Trophoblast cell (in vitro differentiated cells and primary cell): ENCODE results near the gene TCEANC2.
"Not testable (repeated sequence)": the region's sequence is repeated elsewhere in the genome, so short reads cannot be mapped to it uniquely, and the experiment has no call there.

Source experiments
- DNase-seq, 2 donors: peaks; one replicate each; pipeline ENCODE4 v3.0.0-alpha.2; 2016
- H2AFZ ChIP-seq: 2 replicates; pipeline ENCODE4 v1.6.1; 2013; ENCODE audit warnings: low read length, moderate library complexity, mild to moderate bottlenecking; ENCODE audit not compliant: insufficient read depth, poor library complexity
- H2AK5ac ChIP-seq: 2 replicates; pipeline ENCODE4 v1.6.1; 2013; ENCODE audit warnings: mild to moderate bottlenecking, low read length
- H2BK120ac ChIP-seq: 2 replicates; pipeline ENCODE4 v1.6.1; 2013; ENCODE audit warnings: low read length, mild to moderate bottlenecking, moderate library complexity; ENCODE audit not compliant: insufficient read depth, poor library complexity
- H2BK12ac ChIP-seq: 2 replicates; pipeline ENCODE4 v1.6.1; 2013; ENCODE audit warnings: mild to moderate bottlenecking, low read length, moderate library complexity
- H2BK5ac ChIP-seq: 2 replicates; pipeline ENCODE4 v1.6.1; 2013; ENCODE audit warnings: low read length, low read depth, moderate library complexity, mild to moderate bottlenecking; ENCODE audit not compliant: poor library complexity
- H3K14ac ChIP-seq: 2 replicates; pipeline ENCODE4 v1.6.1; 2013; ENCODE audit warnings: mild to moderate bottlenecking, low read length
- H3K18ac ChIP-seq: 2 replicates; pipeline ENCODE4 v1.6.1; 2013; ENCODE audit warnings: mild to moderate bottlenecking, low read length
- H3K23ac ChIP-seq: 2 replicates; pipeline ENCODE4 v1.6.1; 2013; ENCODE audit warnings: low read length
- H3K27ac ChIP-seq: 2 replicates; pipeline ENCODE4 v1.5.1; 2013; ENCODE audit warnings: low read depth, mild to moderate bottlenecking, inconsistent platforms, low read length, moderate library complexity
- H3K27me3 ChIP-seq: 2 replicates; pipeline ENCODE4 v1.6.1; 2013; ENCODE audit warnings: inconsistent platforms, mild to moderate bottlenecking, low read length, moderate library complexity; ENCODE audit not compliant: insufficient read depth
- H3K36me3 ChIP-seq, 2 experiments: 1 replicate in 1 of 2; 2 replicates in 1 of 2; pipeline ENCODE4 v1.6.1; 2013; ENCODE audit warnings: low read length in 2 of 2, mild to moderate bottlenecking in 2 of 2, moderate library complexity in 1 of 2; ENCODE audit not compliant: insufficient read depth in 2 of 2, control insufficient read depth in 1 of 2
- H3K4ac ChIP-seq: 2 replicates; pipeline ENCODE4 v1.6.1; 2013; ENCODE audit warnings: low read depth, mild to moderate bottlenecking, low read length, moderate library complexity
- H3K4me1 ChIP-seq, 2 experiments: 1 replicate in 1 of 2; 2 replicates in 1 of 2; pipeline ENCODE4 v1.6.1; 2013; ENCODE audit warnings: low read length in 2 of 2, mild to moderate bottlenecking in 2 of 2, moderate library complexity in 1 of 2; ENCODE audit not compliant: insufficient read depth in 2 of 2, control insufficient read depth in 1 of 2
- H3K4me2 ChIP-seq: 2 replicates; pipeline ENCODE4 v1.6.1; 2013; ENCODE audit warnings: inconsistent platforms, mild to moderate bottlenecking, low read length, moderate library complexity
- H3K4me3 ChIP-seq: 2 replicates; pipeline ENCODE4 v1.5.1; 2013; ENCODE audit warnings: mild to moderate bottlenecking, low read depth, low read length, inconsistent platforms
- H3K79me1 ChIP-seq: one replicate; pipeline ENCODE4 v1.6.1; 2013; ENCODE audit warnings: low read length
- H3K79me2 ChIP-seq: 2 replicates; pipeline ENCODE4 v1.6.1; 2013; ENCODE audit warnings: low read length, mild to moderate bottlenecking; ENCODE audit not compliant: control insufficient read depth, insufficient read depth, poor library complexity
- H3K9ac ChIP-seq: 2 replicates; pipeline ENCODE4 v1.6.1; 2013; ENCODE audit warnings: mild to moderate bottlenecking, low read length
- H3K9me3 ChIP-seq: 2 replicates; pipeline ENCODE4 v1.6.1; 2013; ENCODE audit warnings: low read depth, mild to moderate bottlenecking, control low read depth, inconsistent platforms, low read length; ENCODE audit not compliant: insufficient read depth
- H4K12ac ChIP-seq: 2 replicates; pipeline ENCODE4 v1.6.1; 2013; ENCODE audit warnings: low read depth, mild to moderate bottlenecking, low read length, moderate library complexity
- H4K8ac ChIP-seq: 2 replicates; pipeline ENCODE4 v1.6.1; 2013; ENCODE audit warnings: low read depth, mild to moderate bottlenecking, low read length, moderate library complexity
- H4K91ac ChIP-seq: one replicate; pipeline ENCODE4 v1.6.1; 2013; ENCODE audit warnings: low read depth, mild to moderate bottlenecking, low read length, moderate library complexity
- WGBS: extraction: QIAGEN DNeasy Blood & Tissue Kit; methylation state at CpG from one replicate; pipeline ENCODE4 v1.1.7; 2013; ENCODE audit warnings: missing lambda C conversion rate; ENCODE audit not compliant: insufficient read length, insufficient coverage; ENCODE audit errors: extremely low coverage; 5-methylcytosine and 5-hydroxymethylcytosine counted together

The TCEANC2 gene

DNA sequence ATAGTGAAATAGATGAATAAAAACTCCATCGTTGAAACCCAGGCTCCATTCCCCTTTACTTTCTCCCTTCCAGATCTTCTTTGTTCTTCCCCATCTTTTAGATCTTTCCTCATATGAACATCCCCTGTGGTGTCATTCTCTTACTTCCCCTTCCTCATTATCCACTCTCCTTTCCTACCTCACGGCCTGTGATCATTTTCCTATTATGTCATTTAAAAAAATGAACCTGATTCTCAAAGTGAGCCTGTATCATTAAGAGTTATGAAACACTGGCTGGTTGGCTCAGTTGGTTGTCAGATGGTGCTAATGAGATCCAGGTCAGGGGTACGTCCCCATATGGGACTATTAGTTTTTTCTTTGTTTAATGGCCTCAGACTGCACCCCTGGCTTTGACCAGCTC lies 38.3 kb downstream of the TCEANC2 start:
- DNase-seq: no peak
- Histone ChIP-seq H2AK5ac (no peak overlapping the region), H3K9ac (no peak overlapping the region), H4K8ac (no peak overlapping the region), H3K14ac (no peak overlapping the region), H3K4me2 (no peak overlapping the region), H2BK12ac (no peak overlapping the region), H3K23ac (no peak overlapping the region), H3K4ac (no peak overlapping the region), H3K36me3 (peaks cover 0 to 5% of the 10 kb centered on the region in 2 experiments), H3K27me3 (no peaks in the 10 kb centered on the region), H3K79me1 (no peaks in the 10 kb centered on the region), H4K12ac (no peak overlapping the region), H2AFZ (no peak overlapping the region), H2BK5ac (no peak overlapping the region), H2BK120ac (no peak overlapping the region), H3K4me1 (no peaks in the 10 kb centered on the region), H4K91ac (no peak overlapping the region), H3K79me2 (no peaks in the 10 kb centered on the region), H3K4me3 (no peak overlapping the region), H3K27ac (no peak overlapping the region), H3K18ac (no peak overlapping the region), H3K9me3 (no peaks in the 10 kb centered on the region)
- no CpG with 5 or more reads among the region's 3 CpGs for WGBS

DNA sequence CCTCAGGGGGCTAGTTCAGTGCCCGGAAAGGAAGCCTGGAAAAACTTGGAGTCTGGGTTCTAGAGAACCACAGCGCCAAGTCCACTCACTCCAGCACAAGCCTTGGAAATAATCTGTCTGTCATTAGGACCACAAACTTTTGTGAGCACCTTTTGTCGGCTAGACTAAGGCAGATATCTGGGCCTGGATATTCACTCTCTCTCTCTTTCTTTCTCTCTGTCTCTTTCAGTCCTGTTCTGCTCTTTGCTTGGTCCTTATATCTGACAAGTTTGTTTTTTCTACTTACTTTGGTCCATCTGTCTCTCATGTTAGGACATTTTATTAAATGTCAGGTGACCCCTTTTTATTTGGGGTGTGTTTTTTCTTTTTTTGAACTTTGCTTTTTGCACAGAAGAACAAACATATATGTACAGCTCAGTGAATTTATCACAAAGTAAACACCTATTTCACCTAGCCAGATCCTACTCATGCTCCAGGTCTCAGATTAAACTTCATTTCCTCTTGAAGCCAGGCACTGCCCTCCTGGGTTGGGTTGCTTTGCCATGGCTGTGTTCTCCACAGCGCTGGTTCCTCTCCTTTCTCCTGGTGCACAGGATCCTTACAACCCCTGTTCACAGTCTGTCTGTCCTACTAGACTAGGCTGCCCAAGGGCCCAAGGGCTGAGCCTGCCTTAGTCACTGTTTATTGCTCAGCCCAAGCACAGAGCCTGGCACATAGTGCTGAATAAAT lies 40.8 kb downstream of the TCEANC2 start:
- Histone ChIP-seq H3K79me2 (no peaks in the 10 kb centered on the region), H3K79me1 (no peaks in the 10 kb centered on the region), H4K12ac (no peak overlapping the region), H3K4me2 (no peak overlapping the region), H2BK5ac (no peak overlapping the region), H3K9me3 (no peaks in the 10 kb centered on the region), H2BK12ac (no peak overlapping the region), H3K23ac (no peak overlapping the region), H3K9ac (no peak overlapping the region), H4K8ac (no peak overlapping the region), H2AK5ac (no peak overlapping the region), H2AFZ (no peak overlapping the region), H3K27me3 (no peaks in the 10 kb centered on the region), H3K27ac (no peak overlapping the region), H3K14ac (no peak overlapping the region), H3K18ac (no peak overlapping the region), H3K4ac (no peak overlapping the region), H3K4me1 (no peaks in the 10 kb centered on the region), H3K4me3 (no peak overlapping the region), H2BK120ac (no peak overlapping the region), H3K36me3 (peaks cover 0 to 5% of the 10 kb centered on the region in 2 experiments), H4K91ac (no peak overlapping the region)
- WGBS: no CpG with 5 or more reads among the region's 4 CpGs
- DNase-seq: no peak

GRCh38 chr1:54094730-54095105 lies 41.3 kb downstream of the TCEANC2 start:
- H3K79me1 ChIP-seq, H3K4me2 ChIP-seq, H3K18ac ChIP-seq, H2BK120ac ChIP-seq, H4K8ac ChIP-seq, H2AK5ac ChIP-seq, H3K36me3 ChIP-seq, H3K4ac ChIP-seq, H2BK12ac ChIP-seq, H3K4me1 ChIP-seq, H4K91ac ChIP-seq, H3K14ac ChIP-seq, H2AFZ ChIP-seq, H3K4me3 ChIP-seq, H4K12ac ChIP-seq, H3K79me2 ChIP-seq, H3K23ac ChIP-seq, H3K27me3 ChIP-seq, H3K9ac ChIP-seq, H3K27ac ChIP-seq, DNase-seq, H2BK5ac ChIP-seq, H3K9me3 ChIP-seq: not testable (repeated sequence)
- no CpG with 5 or more reads among the region's 1 CpG for WGBS

DNA sequence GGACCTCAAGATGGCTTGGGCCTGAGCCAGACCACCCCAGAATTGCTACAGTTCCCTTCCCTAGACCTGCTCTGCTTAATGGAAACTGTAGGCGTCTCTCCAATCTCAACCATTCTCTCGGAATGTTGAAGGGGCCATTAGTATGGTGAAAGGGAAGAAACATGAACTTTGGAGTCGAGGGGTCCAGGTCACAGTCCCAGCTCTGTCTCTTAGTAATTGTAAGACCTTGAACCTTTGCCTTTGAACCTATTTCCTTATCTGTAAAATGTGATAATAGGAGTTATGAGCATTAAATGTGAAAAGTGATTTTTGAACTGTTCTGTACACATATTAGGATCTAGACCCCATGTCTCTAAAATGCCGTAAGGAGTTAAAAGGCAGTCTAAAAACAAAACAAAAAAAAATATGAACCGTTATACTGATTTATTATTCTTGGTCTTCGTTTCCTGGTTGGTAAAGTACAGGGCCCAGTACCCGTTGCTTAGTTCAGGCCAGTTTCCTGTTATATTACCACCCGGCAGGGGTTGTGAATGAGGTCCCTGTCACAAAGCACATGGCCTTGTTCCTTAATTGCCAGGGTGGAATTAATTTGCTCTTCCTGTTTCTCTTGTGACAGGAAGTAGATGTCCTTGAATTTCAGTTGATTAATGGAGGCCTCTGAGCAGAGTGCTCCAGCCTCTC lies 42.3 kb downstream of the TCEANC2 start:
- DNase-seq: no peak
- H3K36me3 ChIP-seq: peaks cover 0 to 5% of the 10 kb centered on the region in 2 experiments
- H3K4ac ChIP-seq: no peak overlapping the region
- no peaks in the 10 kb centered on the region for H3K9me3 ChIP-seq
- no peak overlapping the region for H2BK12ac ChIP-seq
- WGBS: no CpG with 5 or more reads among the region's 8 CpGs
- no peak overlapping the region for H4K8ac ChIP-seq
- no peaks in the 10 kb centered on the region for H3K79me1 ChIP-seq
- no peaks in the 10 kb centered on the region for H3K79me2 ChIP-seq
- H2BK120ac ChIP-seq: no peak overlapping the region
- H4K91ac ChIP-seq: no peak overlapping the region
- no peaks in the 10 kb centered on the region for H3K27me3 ChIP-seq
- no peak overlapping the region for H2AK5ac ChIP-seq
- H2AFZ ChIP-seq: no peak overlapping the region
- H3K27ac ChIP-seq: no peak overlapping the region
- H3K18ac ChIP-seq: no peak overlapping the region
- no peak overlapping the region for H2BK5ac ChIP-seq
- no peak overlapping the region for H4K12ac ChIP-seq
- H3K23ac ChIP-seq: no peak overlapping the region
- H3K4me2 ChIP-seq: no peak overlapping the region
- H3K14ac ChIP-seq: no peak overlapping the region
- H3K4me1 ChIP-seq: no peaks in the 10 kb centered on the region
- no peak overlapping the region for H3K9ac ChIP-seq
- H3K4me3 ChIP-seq: no peak overlapping the region
